GM18526 (cell line): ENCODE results near the gene PLPPR3.

Source experiments
- POLR2A ChIP-seq: IDR thresholded peaks from 3 replicates; pipeline ENCODE4 v1.6.1; 2011; ENCODE audit not compliant: insufficient read length; ENCODE audit errors: extremely low read depth

Gene PLPPR3

DNA sequence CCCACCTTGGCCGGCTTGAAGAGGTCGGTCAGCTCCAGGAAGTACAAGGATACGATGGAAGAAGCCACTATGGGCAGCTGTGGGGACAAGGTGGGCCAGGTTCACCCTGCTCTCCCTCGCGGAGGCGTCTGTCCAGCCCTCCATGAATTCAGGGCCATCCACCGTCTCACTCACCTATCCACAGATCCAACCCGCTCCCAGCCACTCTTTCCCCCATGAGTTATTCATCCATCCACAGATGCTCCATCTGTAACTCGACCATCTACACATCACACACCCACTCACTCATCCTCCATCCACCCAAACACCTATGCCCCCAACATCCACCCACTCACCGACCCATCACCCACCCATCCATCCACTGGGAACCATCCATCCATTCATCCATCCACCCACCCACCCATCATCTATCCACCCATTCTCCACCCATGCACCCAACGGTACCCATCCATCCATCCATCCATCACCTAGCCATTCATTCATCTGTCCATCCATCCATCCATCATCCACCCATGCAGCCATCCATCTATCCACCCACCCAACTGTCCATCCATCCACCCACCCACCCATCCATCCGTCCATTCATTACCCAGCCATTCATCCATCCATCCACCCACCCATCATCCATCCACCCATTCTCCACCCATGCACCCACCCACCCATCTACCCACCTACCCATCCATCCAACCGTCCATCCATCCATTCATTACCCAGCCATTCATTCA, 5.8 kb downstream of the PLPPR3 start:
- TF ChIP-seq POLR2A, result no peak

DNA sequence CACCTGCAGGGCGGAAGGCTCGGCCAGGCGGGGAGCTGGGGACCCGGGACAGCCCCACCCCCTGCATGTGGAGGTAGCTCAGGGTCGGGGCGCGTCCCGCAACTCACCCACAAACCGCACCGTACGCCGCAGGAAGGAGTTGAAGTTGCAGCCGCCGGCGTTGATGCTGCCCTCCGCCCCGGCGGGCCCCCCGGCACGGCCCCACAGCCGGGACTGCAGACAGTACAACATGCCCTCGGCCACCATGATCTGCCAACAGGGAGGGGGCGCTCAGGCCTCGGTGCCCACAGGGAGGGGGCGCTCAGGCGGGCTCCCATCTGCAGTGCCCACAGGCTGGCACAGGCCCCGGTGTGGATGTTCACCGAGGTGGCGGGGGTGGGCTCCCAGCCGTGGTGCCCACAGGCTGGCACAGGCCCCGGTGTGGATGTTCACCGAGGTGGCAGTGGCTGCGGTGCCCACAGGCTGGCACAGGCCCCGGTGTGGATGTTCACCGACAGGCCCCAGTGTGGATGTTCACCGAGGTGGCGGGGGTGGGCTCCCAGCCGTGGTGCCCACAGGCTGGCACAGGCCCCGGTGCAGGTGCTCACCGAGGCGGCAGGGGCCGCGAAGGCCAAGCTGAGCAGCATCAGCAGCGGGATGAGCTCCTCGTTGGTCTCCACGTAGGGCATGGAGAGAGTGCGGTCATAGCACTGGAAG, 6.5 kb downstream of the PLPPR3 start:
- peak; percentile 7 for TF ChIP-seq POLR2A

DNA sequence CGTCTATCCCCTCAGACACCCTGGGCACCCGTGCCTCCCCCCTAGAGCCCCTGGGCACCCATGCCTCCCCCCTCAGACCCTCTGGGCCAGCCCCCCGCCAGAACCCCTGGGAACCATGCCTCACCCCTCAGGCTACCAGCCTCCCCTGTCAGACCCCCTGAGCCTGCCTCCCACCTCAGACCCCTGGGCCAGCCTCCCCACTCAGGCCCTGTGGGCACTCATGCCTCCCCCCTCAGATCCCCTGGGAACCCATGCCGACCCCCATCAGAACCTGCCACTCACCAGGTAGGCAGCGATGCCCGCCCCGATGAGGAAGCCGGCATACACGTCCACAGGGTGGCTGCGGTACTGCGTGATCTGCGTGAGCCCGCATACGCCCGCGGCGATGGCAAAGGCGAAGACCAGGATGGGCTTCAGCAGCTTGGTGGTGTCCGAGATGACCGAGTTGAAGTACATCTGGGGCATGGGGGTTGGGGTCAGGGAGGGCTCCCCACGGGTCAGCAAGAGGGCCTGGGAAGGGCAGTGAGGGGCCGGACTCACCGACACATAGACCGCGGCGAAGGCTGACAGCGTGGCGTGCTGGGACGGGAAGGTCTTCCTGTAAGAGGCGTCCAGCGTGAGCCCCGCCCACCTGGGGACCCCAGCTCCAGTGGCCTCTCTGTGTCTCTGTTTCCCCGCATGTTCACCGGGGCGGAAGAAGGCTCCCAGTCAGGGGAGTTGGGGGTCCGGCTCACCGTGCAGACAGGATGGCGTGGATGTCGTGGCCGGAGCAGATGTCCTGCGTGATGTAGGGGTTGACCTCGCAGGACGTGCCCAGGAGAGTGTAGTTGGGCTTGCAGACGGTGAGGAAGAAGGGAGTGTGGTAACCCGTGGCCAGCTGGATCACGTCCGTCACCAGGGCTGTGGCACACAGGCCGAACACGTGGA, 7.3 kb downstream of the PLPPR3 start:
- TF ChIP-seq POLR2A, result peak; percentile 15

DNA sequence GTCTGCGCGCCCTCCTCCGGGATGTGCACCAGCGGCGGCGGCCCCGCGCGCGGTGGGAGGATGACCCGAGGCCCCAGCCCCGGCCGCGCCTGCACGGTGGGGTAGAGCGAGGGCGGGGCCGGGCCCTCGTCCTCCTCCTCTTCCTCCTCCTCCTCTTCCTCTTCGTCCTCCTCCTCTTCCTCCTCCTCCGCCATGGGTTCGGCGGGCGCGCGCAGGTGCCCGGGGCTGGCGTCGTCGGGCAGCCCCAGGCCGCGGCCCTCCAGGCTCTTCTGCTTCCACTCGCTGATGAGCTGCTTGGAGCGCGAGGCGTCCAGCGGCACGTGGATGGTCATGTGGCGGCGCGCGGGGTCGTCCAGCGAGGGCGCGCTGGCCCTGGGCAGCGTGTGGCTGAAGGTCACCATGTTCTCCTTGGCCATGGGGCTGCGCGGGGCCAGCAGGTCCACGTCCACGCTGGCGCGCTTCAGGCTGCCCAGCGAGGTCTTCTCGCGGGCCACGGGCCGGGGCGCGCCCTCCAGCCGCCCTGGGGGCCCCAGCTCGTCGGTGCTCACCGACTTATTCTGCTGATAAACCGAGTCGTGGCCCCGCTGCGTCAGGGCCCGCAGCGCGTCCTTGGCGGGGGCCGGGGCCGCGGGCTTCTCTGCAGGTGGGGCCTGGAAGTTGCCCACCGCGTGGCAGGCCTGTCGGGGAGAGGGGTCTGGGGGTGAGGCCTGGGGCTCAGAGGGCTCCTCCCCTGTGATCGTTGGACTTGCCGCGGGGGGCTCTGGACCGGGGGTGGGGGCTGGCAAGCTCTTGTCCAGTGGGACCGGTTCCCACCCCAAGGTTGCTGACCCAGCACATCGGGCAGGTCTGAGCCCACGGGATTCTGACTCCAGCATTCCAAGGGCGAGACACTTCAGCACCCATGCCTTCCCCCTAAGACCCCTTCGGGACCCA, 8.3 kb downstream of the PLPPR3 start:
- peak; percentile 9 for TF ChIP-seq POLR2A

DNA sequence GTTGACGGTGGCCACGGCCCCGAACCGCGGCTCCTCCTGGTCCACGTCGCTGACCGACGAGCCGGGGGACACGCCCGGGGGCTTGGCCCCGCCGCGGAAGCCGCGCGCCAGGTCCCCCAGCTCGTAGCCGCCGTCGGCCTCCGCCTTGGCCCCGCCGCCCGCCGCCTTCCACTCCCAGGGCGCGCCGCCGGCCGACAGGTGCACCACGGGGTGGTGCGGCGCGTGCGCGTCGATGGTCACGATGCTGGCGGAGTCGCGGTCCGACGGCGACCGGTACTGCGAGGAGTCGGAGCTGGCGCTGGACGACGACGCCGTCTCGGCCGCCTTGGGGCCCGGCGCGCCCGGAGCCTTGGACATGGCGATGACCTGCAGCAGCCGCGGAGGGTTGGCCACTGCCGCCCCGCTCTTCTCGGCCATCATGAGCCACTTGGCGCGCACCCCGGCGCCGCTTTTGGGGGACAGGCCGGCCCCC, 9.0 kb downstream of the PLPPR3 start:
- TF ChIP-seq POLR2A, result peak; percentile 16

DNA sequence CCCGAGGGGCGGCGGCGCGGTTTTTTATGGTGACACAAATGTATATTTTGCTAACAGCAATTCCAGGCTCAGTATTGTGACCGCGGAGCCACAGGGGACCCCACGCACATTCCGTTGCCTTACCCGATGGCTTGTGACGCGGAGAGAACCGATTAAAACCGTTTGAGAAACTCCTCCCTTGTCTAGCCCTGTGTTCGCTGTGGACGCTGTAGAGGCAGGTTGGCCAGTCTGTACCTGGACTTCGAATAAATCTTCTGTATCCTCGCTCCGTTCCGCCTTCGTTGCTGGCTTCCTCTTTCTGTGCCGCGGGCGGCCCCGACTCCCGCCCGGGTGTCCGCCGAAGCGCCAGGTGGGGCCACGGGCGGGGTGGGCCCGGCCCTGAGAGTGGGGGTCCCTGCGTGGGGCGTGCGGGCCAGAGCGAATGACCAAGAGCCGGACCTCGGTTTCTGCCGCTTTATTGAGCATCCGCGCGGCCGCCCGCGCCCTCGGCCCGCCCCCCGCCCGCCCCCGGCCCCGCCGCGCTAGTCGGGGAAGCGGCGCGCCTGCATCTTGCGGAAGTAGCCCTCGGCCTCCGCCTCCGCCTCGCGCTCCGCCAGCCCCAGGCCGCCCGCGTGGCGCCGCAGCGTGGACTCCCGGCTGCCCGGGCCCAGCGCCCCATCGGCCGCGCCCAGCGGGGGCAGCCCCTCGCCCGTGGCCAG, 9.6 kb downstream of the PLPPR3 start:
- TF ChIP-seq POLR2A, result no peak

DNA sequence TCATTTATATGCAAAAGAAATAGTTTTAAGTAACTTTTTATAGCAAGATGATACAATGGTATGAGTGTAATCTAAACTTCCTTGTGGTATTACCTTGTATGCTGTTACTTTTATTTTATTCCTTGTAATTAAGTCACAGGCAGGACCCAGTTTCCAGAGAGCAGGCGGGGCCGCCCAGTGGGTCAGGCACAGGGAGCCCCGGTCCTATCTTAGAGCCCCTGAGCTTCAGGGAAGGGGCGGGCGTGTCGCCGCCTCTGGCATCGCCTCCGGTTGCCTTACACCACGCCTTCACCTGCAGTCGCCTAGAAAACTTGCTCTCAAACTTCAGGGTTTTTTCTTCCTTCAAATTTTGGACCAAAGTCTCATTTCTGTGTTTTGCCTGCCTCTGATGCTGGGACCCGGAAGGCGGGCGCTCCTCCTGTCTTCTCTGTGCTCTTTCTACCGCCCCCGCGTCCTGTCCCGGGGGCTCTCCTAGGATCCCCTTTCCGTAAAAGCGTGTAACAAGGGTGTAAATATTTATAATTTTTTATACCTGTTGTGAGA, 10.2 kb downstream of the PLPPR3 start:
- no peak for TF ChIP-seq POLR2A

DNA sequence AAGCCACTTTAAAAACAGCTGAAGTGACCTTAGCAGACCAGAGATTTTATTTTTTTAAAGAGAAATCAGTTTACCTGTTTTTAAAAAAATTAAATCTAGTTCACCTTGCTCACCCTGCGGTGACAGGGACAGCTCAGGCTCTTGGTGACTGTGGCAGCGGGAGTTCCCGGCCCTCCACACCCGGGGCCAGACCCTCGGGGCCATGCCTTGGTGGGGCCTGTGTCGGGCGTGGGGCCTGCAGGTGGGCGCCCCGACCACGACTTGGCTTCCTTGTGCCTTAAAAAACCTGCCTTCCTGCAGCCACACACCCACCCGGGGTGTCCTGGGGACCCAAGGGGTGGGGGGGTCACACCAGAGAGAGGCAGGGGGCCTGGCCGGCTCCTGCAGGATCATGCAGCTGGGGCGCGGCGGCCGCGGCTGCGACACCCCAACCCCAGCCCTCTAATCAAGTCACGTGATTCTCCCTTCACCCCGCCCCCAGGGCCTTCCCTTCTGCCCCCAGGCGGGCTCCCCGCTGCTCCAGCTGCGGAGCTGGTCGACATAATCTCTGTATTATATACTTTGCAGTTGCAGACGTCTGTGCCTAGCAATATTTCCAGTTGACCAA, 10.8 kb downstream of the PLPPR3 start:
- TF ChIP-seq POLR2A, result no peak

DNA sequence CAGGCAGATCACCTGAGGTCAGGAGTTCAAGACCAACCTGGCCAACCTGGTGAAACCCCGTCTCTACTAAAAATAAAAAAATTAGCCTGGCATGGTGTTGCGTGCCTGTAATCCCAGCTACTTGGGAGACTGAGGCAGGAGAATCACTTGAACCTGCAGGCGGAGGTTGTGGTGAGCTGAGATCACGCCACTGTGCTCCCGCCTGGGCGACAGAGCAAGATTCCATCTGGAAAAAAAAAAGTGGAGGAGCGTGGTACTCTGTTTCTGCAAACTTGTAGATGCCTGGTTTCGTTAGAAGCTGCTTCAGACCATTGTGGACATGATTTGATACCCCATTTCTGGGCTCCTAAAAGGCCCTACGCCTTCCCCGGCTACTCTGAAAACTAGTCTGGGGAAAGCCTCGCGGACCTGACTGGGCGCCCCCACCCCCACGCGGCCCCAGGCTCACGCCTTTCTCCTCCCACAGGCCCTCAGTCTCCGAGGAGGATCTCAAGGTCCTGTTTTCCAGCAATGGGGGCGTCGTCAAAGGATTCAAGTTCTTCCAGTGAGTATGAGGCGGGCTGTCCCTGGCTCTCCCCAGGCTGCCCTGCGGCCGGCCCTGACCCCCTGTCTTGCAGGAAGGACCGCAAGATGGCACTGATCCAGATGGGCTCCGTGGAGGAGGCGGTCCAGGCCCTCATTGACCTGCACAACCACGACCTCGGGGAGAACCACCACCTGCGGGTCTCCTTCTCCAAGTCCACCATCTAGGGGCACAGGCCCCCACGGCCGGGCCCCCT, 11.5 kb downstream of the PLPPR3 start:
- TF ChIP-seq POLR2A, result no peak

DNA sequence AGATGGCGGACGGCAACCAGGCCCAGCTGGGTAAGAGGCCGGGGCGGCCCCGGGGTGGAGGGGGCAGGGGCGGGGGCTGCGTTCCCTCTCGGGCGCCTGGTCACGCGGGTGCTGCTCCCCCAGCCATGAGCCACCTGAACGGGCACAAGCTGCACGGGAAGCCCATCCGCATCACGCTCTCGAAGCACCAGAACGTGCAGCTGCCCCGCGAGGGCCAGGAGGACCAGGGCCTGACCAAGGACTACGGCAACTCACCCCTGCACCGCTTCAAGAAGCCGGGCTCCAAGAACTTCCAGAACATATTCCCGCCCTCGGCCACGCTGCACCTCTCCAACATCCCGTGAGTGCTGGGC, 13.4 kb downstream of the PLPPR3 start:
- no peak for TF ChIP-seq POLR2A

DNA sequence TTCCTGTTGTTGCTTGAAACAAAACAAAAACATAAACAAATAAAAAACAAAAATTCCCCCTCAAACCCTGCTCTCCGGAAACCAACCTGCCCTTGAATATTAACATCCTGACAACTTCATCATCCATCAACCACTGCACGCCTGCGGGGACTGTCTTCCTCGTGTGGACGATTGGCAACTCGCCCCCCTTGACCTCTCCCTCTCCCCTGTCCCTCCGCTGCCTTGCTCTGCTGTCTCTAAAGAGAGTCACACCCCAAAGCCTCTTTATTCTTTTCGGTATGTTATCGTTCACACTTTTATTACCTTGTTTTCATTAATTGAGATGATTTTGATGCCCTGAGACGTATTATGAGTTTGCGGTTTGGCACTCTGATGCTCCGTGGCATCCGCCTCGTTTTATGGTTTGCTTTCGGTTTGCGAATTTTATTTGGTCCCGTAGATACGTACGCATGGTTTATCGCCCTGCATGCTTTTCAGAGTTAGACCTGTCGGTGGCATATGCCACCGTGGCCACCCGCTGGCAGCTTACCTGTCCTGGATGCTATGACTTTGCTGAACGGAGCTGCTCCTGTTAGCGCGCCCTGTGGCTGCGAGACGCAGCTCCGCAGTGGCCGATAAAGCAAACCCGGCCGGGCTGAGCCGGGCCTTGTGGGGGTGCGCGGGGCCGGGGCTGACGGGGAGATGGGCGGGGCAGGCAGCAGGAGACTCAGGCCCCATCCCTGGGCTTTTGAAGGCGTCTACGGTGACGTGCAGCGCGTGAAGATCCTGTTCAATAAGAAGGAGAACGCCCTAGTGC, 13.9 kb downstream of the PLPPR3 start:
- no peak for TF ChIP-seq POLR2A
